Stomach smooth muscle (tissue), 2 donors: ENCODE data around the gene MS4A18.
"Not testable (repeated sequence)": the region's sequence is repeated elsewhere in the genome, so short reads cannot be mapped to it uniquely, and the experiment has no call there.

ENCODE experiments used
- H3K27ac ChIP-seq: one replicate; pipeline ENCODE4 v1.7.0; 2013; ENCODE audit warnings: mild to moderate bottlenecking, low read length, inconsistent platforms
- H3K27me3 ChIP-seq, 2 donors: one replicate each; pipeline ENCODE4 v1.7.0; 2013; ENCODE audit warnings: low read length in 2 of 2; ENCODE audit not compliant: insufficient read depth in 2 of 2, control insufficient read depth in 1 of 2
- H3K36me3 ChIP-seq, 2 donors: one replicate each; pipeline ENCODE4 v1.7.0; 2013; ENCODE audit warnings: low read length in 2 of 2; ENCODE audit not compliant: control insufficient read depth in 2 of 2, insufficient read depth in 2 of 2
- H3K4me1 ChIP-seq: one replicate; pipeline ENCODE4 v1.7.0; 2013; ENCODE audit warnings: low read length; ENCODE audit not compliant: control insufficient read depth, insufficient read depth
- H3K4me3 ChIP-seq, 2 donors: one replicate each; pipeline ENCODE4 v1.7.0; 2013; ENCODE audit warnings: low read length in 2 of 2
- H3K9ac ChIP-seq, 2 donors: one replicate each; pipeline ENCODE4 v1.7.0; 2013; ENCODE audit warnings: low read length in 2 of 2, mild to moderate bottlenecking in 1 of 2
- H3K9me3 ChIP-seq, 2 donors: one replicate each; pipeline ENCODE4 v1.7.0; 2013; ENCODE audit warnings: low read length in 2 of 2; ENCODE audit not compliant: control insufficient read depth in 2 of 2
- donor health status: healthy.
- donor health status: Pancreatic carcinoma.

Gene MS4A18

GRCh38 chr11:60724420-60724819, at the start of gene MS4A18:
MS4A18 (plus strand) TSS chr11:60724720.
- Histone ChIP-seq H3K27me3 (no peaks in the 10 kb centered on the region), H3K27ac (no peak within 1 kb of the TSS)

GRCh38 chr11:60678231-60678630, 46.3 kb upstream of the MS4A18 start:
- H3K9ac ChIP-seq, H3K36me3 ChIP-seq, H3K4me1 ChIP-seq, H3K27ac ChIP-seq, H3K9me3 ChIP-seq, H3K4me3 ChIP-seq, H3K27me3 ChIP-seq: not testable (repeated sequence)

More at GRCh38 chr11:60724420-60724819, at the start of gene MS4A18:
- Histone ChIP-seq H3K4me1 (no peaks in the 10 kb centered on the region), H3K9ac (no peak within 1 kb of the TSS), H3K9me3 (no peaks in the 10 kb centered on the region), H3K36me3 (no peaks in the 10 kb centered on the region), H3K4me3 (no peak within 1 kb of the TSS)

- Histone ChIP-seq H3K9me3 (peaks cover 6 to 7% of the 10 kb centered on the region in 2 donors), H3K27ac (no peak overlapping the region), H3K9ac (no peak overlapping the region), H3K27me3 (no peaks in the 10 kb centered on the region), H3K4me1 (no peaks in the 10 kb centered on the region), H3K4me3 (no peak overlapping the region), H3K36me3 (no peaks in the 10 kb centered on the region)
These were observed 44.6 kb upstream of the MS4A18 start for GRCh38 chr11:60679879-60680278.

- peaks cover 6 to 7% of the 10 kb centered on the region in 2 donors for H3K9me3 ChIP-seq
- no peak overlapping the region for H3K9ac ChIP-seq
- H3K27ac ChIP-seq = no peak overlapping the region
- no peaks in the 10 kb centered on the region for H3K27me3 ChIP-seq
- no peaks in the 10 kb centered on the region for H3K36me3 ChIP-seq
- H3K4me1 ChIP-seq = no peaks in the 10 kb centered on the region
- no peak overlapping the region for H3K4me3 ChIP-seq
These were observed 43.9 kb upstream of the MS4A18 start for GRCh38 chr11:60680455-60681119.

GRCh38 chr11:60684541-60684848, 40.0 kb upstream of the MS4A18 start:
- not testable (repeated sequence) for H3K27me3 ChIP-seq, H3K4me1 ChIP-seq, H3K9ac ChIP-seq, H3K36me3 ChIP-seq, H3K9me3 ChIP-seq, H3K4me3 ChIP-seq, H3K27ac ChIP-seq

GRCh38 chr11:60691661-60692060, 32.9 kb upstream of the MS4A18 start:
- no peaks in the 10 kb centered on the region for H3K4me1 ChIP-seq
- H3K27ac ChIP-seq = no peak overlapping the region
- no peak overlapping the region for H3K4me3 ChIP-seq
- peaks cover 0 to 2% of the 10 kb centered on the region in 2 donors for H3K27me3 ChIP-seq
- no peaks in the 10 kb centered on the region for H3K9me3 ChIP-seq
- no peak overlapping the region for H3K9ac ChIP-seq
- no peaks in the 10 kb centered on the region for H3K36me3 ChIP-seq

- no peaks in the 10 kb centered on the region for H3K36me3 ChIP-seq
- H3K4me3 ChIP-seq = no peak within 1 kb of the TSS
- no peaks in the 10 kb centered on the region for H3K4me1 ChIP-seq
- no peak within 1 kb of the TSS for H3K27ac ChIP-seq
- H3K9ac ChIP-seq = no peak within 1 kb of the TSS
- no peaks in the 10 kb centered on the region for H3K27me3 ChIP-seq
- H3K9me3 ChIP-seq = no peaks in the 10 kb centered on the region
These were observed 25.2 kb upstream of the MS4A18 start, which contains the start of gene MS4A8 for GRCh38 chr11:60699284-60699691. MS4A8 (plus strand) TSS chr11:60699612; CDS start chr11:60700861, 1,249 bp downstream.

GRCh38 chr11:60699936-60700335, 24.6 kb upstream of the MS4A18 start:
- no peaks in the 10 kb centered on the region for H3K9me3 ChIP-seq
- no peak overlapping the region for H3K27ac ChIP-seq
- no peaks in the 10 kb centered on the region for H3K36me3 ChIP-seq
- no peak overlapping the region for H3K9ac ChIP-seq
- no peak overlapping the region for H3K4me3 ChIP-seq
- H3K4me1 ChIP-seq = no peaks in the 10 kb centered on the region
- H3K27me3 ChIP-seq = no peaks in the 10 kb centered on the region

- H3K27me3 ChIP-seq = no peaks in the 10 kb centered on the region
- no peaks in the 10 kb centered on the region for H3K4me1 ChIP-seq
- H3K9ac ChIP-seq = no peak overlapping the region
- no peaks in the 10 kb centered on the region for H3K9me3 ChIP-seq
- no peaks in the 10 kb centered on the region for H3K36me3 ChIP-seq
- H3K27ac ChIP-seq = no peak overlapping the region
- no peak overlapping the region for H3K4me3 ChIP-seq
These were observed 23.6 kb upstream of the MS4A18 start for GRCh38 chr11:60700689-60701468.

GRCh38 chr11:60701469-60701818, 23.1 kb upstream of the MS4A18 start:
- Histone ChIP-seq H3K4me3 (no peak overlapping the region), H3K4me1 (no peaks in the 10 kb centered on the region), H3K9ac (no peak overlapping the region), H3K27ac (no peak overlapping the region), H3K27me3 (no peaks in the 10 kb centered on the region), H3K9me3 (no peaks in the 10 kb centered on the region), H3K36me3 (no peaks in the 10 kb centered on the region)

GRCh38 chr11:60703374-60703773, 21.1 kb upstream of the MS4A18 start:
- Histone ChIP-seq H3K9me3 (no peaks in the 10 kb centered on the region), H3K9ac (no peak overlapping the region), H3K27me3 (no peaks in the 10 kb centered on the region), H3K27ac (no peak overlapping the region), H3K4me3 (no peak overlapping the region), H3K36me3 (no peaks in the 10 kb centered on the region), H3K4me1 (no peaks in the 10 kb centered on the region)
